ENCODE data around the gene AP4B1.

- no peak for TF ChIP-seq EZH2 (IDR thresholded peaks at IDR 0.05)
- no peak for TF ChIP-seq FOXP2 (optimal IDR thresholded peaks at IDR 0.05; ENCODE audit: control extremely low read depth, extremely low read length, insufficient read depth)
These were observed 6.3 kb downstream of the AP4B1 start for GRCh38 chr1:113898241-113898814.
